KG1 (cell line): ENCODE data around the gene RNASEH1.

Source experiments
- DNase-seq: peaks from one replicate; lab custom pipeline; 2025; lab: John Stamatoyannopoulos, UW

The RNASEH1 gene

GRCh38 chr2:3558205-3559014 is at the start of gene RNASEH1:
Gene RNASEH1, minus strand, starts transcription at chr2:3558333. Its CDS starts 73 bp downstream, at chr2:3558260.
- peak; percentile 86 for DNase-seq

GRCh38 chr2:3606370-3607201 is 48.5 kb upstream of the RNASEH1 start:
- DNase-seq = no peak

- no peak for DNase-seq
These were observed 47.9 kb upstream of the RNASEH1 start for GRCh38 chr2:3606028-3606369.

GRCh38 chr2:3604991-3605961 is 47.1 kb upstream of the RNASEH1 start:
- DNase-seq = no peak

GRCh38 chr2:3604207-3604877 is 46.2 kb upstream of the RNASEH1 start:
- no peak for DNase-seq

- DNase-seq = no peak
These were observed 45.5 kb upstream of the RNASEH1 start for GRCh38 chr2:3603536-3604206.

- no peak for DNase-seq
These were observed 44.6 kb upstream of the RNASEH1 start for GRCh38 chr2:3602553-3603339.

GRCh38 chr2:3601561-3602271 is 43.6 kb upstream of the RNASEH1 start:
- no peak for DNase-seq

- DNase-seq = no peak
These were observed 42.2 kb upstream of the RNASEH1 start for GRCh38 chr2:3600256-3600855.

- no peak for DNase-seq
These were observed 41.0 kb upstream of the RNASEH1 start for GRCh38 chr2:3598912-3599854.

- DNase-seq = no peak
These were observed 40.2 kb upstream of the RNASEH1 start for GRCh38 chr2:3598197-3598910.

- no peak for DNase-seq
These were observed 39.4 kb upstream of the RNASEH1 start for GRCh38 chr2:3597567-3597966.

GRCh38 chr2:3596901-3597417 is 38.8 kb upstream of the RNASEH1 start:
- no peak for DNase-seq

GRCh38 chr2:3595985-3596384 is 37.9 kb upstream of the RNASEH1 start:
- no peak for DNase-seq

GRCh38 chr2:3595404-3595803 is 37.3 kb upstream of the RNASEH1 start:
- DNase-seq = no peak

GRCh38 chr2:3594493-3595281 is 36.6 kb upstream of the RNASEH1 start, which contains the start of gene COLEC11:
Gene COLEC11, plus strand, starts transcription at chr2:3595112. Its CDS starts 9,229 bp downstream, at chr2:3604341.
- no peak for DNase-seq
